ENCODE measurements around the gene OSBPL10.

DNA sequence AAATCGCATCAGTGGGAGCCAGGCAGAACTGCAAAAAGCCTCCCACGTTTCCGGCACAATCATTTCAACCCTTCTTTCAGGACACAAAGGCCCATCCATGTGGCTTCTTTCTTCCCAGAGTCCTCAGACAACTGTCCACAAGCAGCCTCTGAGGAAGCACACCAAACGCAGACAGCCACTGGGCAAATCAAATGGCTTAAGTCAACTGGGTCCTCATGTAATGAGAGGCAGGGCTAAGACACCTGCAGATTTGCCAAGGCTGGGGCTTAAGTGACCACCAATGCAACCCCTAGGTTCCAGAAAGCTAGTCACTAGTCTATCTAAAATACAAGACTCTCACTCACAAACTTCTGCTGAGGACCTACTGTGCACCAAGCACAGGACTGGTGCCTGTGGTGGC is 8.0 kb downstream of the OSBPL10 start:
- TF ChIP-seq, protein P1, sequence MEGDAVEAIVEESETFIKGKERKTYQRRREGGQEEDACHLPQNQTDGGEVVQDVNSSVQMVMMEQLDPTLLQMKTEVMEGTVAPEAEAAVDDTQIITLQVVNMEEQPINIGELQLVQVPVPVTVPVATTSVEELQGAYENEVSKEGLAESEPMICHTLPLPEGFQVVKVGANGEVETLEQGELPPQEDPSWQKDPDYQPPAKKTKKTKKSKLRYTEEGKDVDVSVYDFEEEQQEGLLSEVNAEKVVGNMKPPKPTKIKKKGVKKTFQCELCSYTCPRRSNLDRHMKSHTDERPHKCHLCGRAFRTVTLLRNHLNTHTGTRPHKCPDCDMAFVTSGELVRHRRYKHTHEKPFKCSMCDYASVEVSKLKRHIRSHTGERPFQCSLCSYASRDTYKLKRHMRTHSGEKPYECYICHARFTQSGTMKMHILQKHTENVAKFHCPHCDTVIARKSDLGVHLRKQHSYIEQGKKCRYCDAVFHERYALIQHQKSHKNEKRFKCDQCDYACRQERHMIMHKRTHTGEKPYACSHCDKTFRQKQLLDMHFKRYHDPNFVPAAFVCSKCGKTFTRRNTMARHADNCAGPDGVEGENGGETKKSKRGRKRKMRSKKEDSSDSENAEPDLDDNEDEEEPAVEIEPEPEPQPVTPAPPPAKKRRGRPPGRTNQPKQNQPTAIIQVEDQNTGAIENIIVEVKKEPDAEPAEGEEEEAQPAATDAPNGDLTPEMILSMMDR (IDR thresholded peaks at IDR 0.05) = no peak
- no peak for TF ChIP-seq EZH2 (IDR thresholded peaks at IDR 0.05; ENCODE audit: borderline replicate concordance, insufficient read depth, low read depth, low read length, poor library complexity, severe bottlenecking)

Data from B cell (primary cell).